Gastroesophageal sphincter (tissue), 3 donors: ENCODE measurements around the gene PDE1C.

Experiments
- EP300 ChIP-seq: sonication (generic); formaldehyde crosslinking; IDR thresholded peaks from one replicate; pipeline ENCODE4 v1.6.1; 2017; ENCODE audit warnings: antibody characterized with exemption, mild to moderate bottlenecking
- POLR2A ChIP-seq, 2 donors: fragments of 450-650 bp; IDR thresholded peaks; one replicate each; pipeline ENCODE4 v1.6.1; 2017; ENCODE audit warnings: antibody characterized with exemption in 2 of 2, mild to moderate bottlenecking in 2 of 2, moderate library complexity in 1 of 2
- POLR2AphosphoS5 ChIP-seq: sonication (generic); formaldehyde crosslinking; IDR thresholded peaks from one replicate; pipeline ENCODE4 v1.6.1; 2017; ENCODE audit warnings: antibody characterized with exemption
- TF ChIP-seq, protein P1 (sequence below), 4 experiments: fragments of 200-600 bp in 2 of 4; fragments of 450-650 bp in 2 of 4; sonication (generic) in 1 of 4; IDR thresholded peaks; one replicate each; pipeline ENCODE4 v1.5.1; 2017 to 2019; ENCODE audit warnings: antibody characterized with exemption in 4 of 4, mild to moderate bottlenecking in 2 of 4, moderate library complexity in 2 of 4

DNA sequence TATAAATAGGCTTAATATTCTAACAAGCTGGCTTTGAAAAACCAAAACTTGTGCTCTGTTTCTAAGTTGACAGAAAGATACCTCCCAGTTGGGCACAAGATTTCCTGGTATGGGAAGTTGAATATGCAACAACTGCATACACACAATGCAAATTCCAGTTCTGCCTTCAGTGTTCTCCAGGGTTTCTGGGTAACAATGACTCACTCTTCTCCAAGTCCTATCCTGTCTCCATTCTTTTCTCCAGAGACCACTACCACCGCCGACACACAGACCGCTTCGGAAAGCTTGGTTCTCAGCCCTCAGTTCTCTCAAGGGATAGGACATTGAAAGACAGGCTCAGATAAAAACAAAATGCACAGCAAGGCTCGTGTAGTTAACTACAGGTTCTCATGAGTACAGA is 12.2 kb downstream of the PDE1C start:
- TF ChIP-seq, protein P1, sequence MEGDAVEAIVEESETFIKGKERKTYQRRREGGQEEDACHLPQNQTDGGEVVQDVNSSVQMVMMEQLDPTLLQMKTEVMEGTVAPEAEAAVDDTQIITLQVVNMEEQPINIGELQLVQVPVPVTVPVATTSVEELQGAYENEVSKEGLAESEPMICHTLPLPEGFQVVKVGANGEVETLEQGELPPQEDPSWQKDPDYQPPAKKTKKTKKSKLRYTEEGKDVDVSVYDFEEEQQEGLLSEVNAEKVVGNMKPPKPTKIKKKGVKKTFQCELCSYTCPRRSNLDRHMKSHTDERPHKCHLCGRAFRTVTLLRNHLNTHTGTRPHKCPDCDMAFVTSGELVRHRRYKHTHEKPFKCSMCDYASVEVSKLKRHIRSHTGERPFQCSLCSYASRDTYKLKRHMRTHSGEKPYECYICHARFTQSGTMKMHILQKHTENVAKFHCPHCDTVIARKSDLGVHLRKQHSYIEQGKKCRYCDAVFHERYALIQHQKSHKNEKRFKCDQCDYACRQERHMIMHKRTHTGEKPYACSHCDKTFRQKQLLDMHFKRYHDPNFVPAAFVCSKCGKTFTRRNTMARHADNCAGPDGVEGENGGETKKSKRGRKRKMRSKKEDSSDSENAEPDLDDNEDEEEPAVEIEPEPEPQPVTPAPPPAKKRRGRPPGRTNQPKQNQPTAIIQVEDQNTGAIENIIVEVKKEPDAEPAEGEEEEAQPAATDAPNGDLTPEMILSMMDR (IDR thresholded peaks at IDR 0.05) = no peak
- TF ChIP-seq POLR2A (IDR thresholded peaks at IDR 0.05) = no peak
- TF ChIP-seq EP300 = no peak
- no peak for TF ChIP-seq POLR2AphosphoS5
